Gastrocnemius medialis (tissue), 4 donors: ENCODE measurements around the gene GDI1. TPM values are rescaled to one million over a fixed set of nuclear protein-coding genes. Genes with fewer than 3 reads are reported as not detected.

Source experiments
- ATAC-seq, 2 donors: fragments of 150-250 bp; one replicate each; pipeline ENCODE4 v1.9.1; 2016
- DNase-seq, 2 donors: peaks; one replicate each; pipeline ENCODE4 v3.0.0-alpha.2; 2019
- H3K27ac ChIP-seq, 4 donors: fragments of 200-600 bp; sonication (generic); 1 replicate in 1 of 4; 2 replicates in 3 of 4; pipeline ENCODE4 v1.5.1; 2016 to 2018; ENCODE audit warnings: mild to moderate bottlenecking in 2 of 4, moderate library complexity in 1 of 4
- H3K27me3 ChIP-seq, 3 donors: fragments of 200-600 bp; sonication (generic) in 2 of 3; 1 replicate in 1 of 3; 2 replicates in 2 of 3; pipeline versions ENCODE4 v1.5.1 to v1.6.0; 2016 to 2019; ENCODE audit warnings: mild to moderate bottlenecking in 1 of 3, moderate library complexity in 1 of 3
- H3K36me3 ChIP-seq, 2 donors: fragments of 200-600 bp; sonication (generic) in 1 of 2; one replicate each; pipeline ENCODE4 v1.5.1; 2017 to 2018
- H3K4me1 ChIP-seq, 2 donors: fragments of 200-600 bp; sonication (generic) in 1 of 2; one replicate each; pipeline ENCODE4 v1.5.1; 2016 to 2017; ENCODE audit warnings: mild to moderate bottlenecking in 2 of 2
- H3K4me3 ChIP-seq, 4 donors: fragments of 200-600 bp; sonication (generic) in 3 of 4; 1 replicate in 1 of 4; 2 replicates in 3 of 4; pipeline ENCODE4 v1.5.1; 2016 to 2019; ENCODE audit warnings: mild to moderate bottlenecking in 2 of 4
- H3K9me3 ChIP-seq, 3 donors: fragments of 200-600 bp; sonication (generic) in 2 of 3; 1 replicate in 1 of 3; 2 replicates in 2 of 3; pipeline ENCODE4 v1.5.1; 2016 to 2019
- CTCF ChIP-seq, 5 experiments: fragments of 450-650 bp in 3 of 5; fragments of 200-600 bp in 2 of 5; sonication (generic) in 2 of 5; IDR thresholded peaks in 4 of 5; conservative IDR thresholded peaks in 1 of 5; 1 replicate in 4 of 5; 2 replicates in 1 of 5; pipeline ENCODE4 v1.5.1; 2016 to 2019; ENCODE audit warnings: antibody characterized with exemption in 5 of 5, mild to moderate bottlenecking in 3 of 5, moderate library complexity in 3 of 5
- POLR2A ChIP-seq, 2 donors: fragments of 450-650 bp; IDR thresholded peaks; one replicate each; pipeline ENCODE4 v1.6.1; 2017; ENCODE audit warnings: antibody characterized with exemption in 2 of 2, mild to moderate bottlenecking in 2 of 2, moderate library complexity in 2 of 2
- in situ Hi-C, 4 donors: fragments of 200-750 bp; cut with MboI; loops; one replicate each; pipeline versions ENCODE4 v1.15.0 to v1.8.0; 2017; ENCODE audit warnings: low sequenced_read_pairs in 4 of 4
- intact Hi-C: fragments of 100-400 bp; cut with DNase I; formaldehyde crosslinking; loops from one replicate; pipeline ENCODE4 v1.15.1; 2023; ENCODE audit warnings: low total_unique reads
- total RNA-seq, 4 donors: library from RNA; depleted of rRNA; stranded (reverse); fragments of >200 nt; gene quantifications; one replicate each; pipeline versions ENCODE4 v1.1.0 to v1.2.3, GENCODE V29; 2016

GDI1 gene
- total RNA-seq, 4 donors from 2014 or later: 19.8 to 54.5 (median 39.0) TPM

GRCh38 chrX:154435171-154435733 lies 1.7 kb upstream of the GDI1 start:
- intact Hi-C loops (loop anchor here (5.0 kb wide), 1 partner anchor 38 kb away; the partner anchor contains the start of gene RPL10), in situ Hi-C loops (no loop called here)
- no peak for ATAC-seq
- no peak overlapping the region for H3K27ac ChIP-seq
- H3K36me3 ChIP-seq: peaks cover 0 to 5% of the 10 kb centered on the region in 2 donors
- no peak for TF ChIP-seq CTCF (IDR thresholded peaks at IDR 0.05 in 4 of 5, conservative IDR thresholded peaks at IDR 0.05 in 1 of 5)
- TF ChIP-seq POLR2A (IDR thresholded peaks at IDR 0.05): no peak
- no peaks in the 10 kb centered on the region for H3K27me3 ChIP-seq
- H3K4me3 ChIP-seq: no peak overlapping the region
- no peaks in the 10 kb centered on the region for H3K9me3 ChIP-seq
- H3K4me1 ChIP-seq: peaks cover 0 to 5% of the 10 kb centered on the region in 2 donors
- DNase-seq: no peak

- intact Hi-C loops (loop anchor here (2.0 to 5.0 kb wide), 3 partner anchors 26 to 54 kb away; partner anchors contain the start of genes RPL10, SLC10A3 and TAFAZZIN), in situ Hi-C loops (no loop called here)
- no peaks in the 10 kb centered on the region for H3K9me3 ChIP-seq
- TF ChIP-seq CTCF (IDR thresholded peaks at IDR 0.05 in 4 of 5, conservative IDR thresholded peaks at IDR 0.05 in 1 of 5) (no peak), POLR2A (IDR thresholded peaks at IDR 0.05) (no peak)
- peak overlapping the region; percentile 38 to 84 (median 66) for H3K4me3 ChIP-seq
- no peaks in the 10 kb centered on the region for H3K27me3 ChIP-seq
- DNase-seq (no peak), ATAC-seq (peak; percentile 58 to 66)
- H3K36me3 ChIP-seq: peaks cover 0 to 14% of the 10 kb centered on the region in 2 donors
- H3K4me1 ChIP-seq: peaks cover 0 to 5% of the 10 kb centered on the region in 2 donors
- peak overlapping the region; percentile 79 to 88 (median 82) for H3K27ac ChIP-seq
Observed at GRCh38 chrX:154436374-154436982, 476 bp upstream of the GDI1 start.

DNA sequence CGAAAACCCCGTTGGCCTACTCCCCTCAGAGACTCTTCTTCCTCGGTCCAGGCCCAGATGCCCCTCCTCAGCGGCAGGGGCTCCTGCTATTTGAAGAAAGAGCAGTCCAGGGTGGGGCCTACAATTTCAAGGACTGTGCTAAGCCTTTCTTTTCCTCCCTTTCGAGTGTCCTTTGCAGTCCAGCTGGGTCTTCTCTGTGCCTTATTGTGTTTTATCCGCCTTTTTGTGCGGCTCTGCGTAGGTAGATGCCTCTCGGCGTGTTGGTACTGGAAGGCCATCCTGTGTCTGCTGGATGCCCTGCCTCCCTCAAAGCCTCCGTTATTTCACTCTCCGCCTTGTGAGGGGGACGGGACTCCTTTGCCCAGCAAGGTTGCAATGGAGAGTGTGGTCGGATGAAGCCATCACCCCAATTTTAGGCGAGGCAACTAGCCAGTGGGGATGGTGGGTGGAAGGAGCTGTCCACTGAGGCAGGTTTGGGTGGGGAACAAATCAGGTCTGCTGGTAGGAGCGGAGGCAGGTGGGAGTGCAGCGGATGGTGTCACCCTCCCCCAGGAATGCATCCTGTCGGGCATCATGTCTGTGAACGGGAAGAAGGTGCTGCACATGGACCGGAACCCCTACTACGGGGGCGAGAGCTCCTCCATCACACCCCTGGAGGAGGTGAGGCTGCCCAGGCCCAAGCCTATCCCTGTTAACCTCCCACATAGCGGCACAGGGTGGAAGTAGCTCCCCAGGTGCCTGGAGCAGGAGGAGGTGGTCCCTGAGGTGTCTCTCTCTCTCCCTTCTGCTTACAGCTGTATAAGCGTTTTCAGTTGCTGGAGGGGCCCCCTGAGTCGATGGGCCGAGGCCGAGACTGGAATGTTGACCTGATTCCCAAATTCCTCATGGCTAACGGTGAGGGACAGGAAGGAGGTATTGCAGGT lies 1.3 kb downstream of the GDI1 start:
- Histone ChIP-seq H3K27ac (peak overlapping the region; percentile 79 to 88 (median 82)), H3K4me1 (peaks cover 0 to 5% of the 10 kb centered on the region in 2 donors), H3K36me3 (peaks cover 0 to 17% of the 10 kb centered on the region in 2 donors), H3K9me3 (no peaks in the 10 kb centered on the region), H3K27me3 (no peaks in the 10 kb centered on the region), H3K4me3 (peak overlapping the region; percentile 64 to 84 (median 66))
- intact Hi-C loops (loop anchor here (2.0 to 5.0 kb wide), 3 partner anchors 27 to 53 kb away; partner anchors contain the start of genes RPL10, SLC10A3 and TAFAZZIN), in situ Hi-C loops (no loop called here)
- no peak for DNase-seq
- ATAC-seq: no peak
- TF ChIP-seq CTCF (IDR thresholded peaks at IDR 0.05 in 4 of 5, conservative IDR thresholded peaks at IDR 0.05 in 1 of 5) (no peak), POLR2A (IDR thresholded peaks at IDR 0.05) (no peak)

DNA sequence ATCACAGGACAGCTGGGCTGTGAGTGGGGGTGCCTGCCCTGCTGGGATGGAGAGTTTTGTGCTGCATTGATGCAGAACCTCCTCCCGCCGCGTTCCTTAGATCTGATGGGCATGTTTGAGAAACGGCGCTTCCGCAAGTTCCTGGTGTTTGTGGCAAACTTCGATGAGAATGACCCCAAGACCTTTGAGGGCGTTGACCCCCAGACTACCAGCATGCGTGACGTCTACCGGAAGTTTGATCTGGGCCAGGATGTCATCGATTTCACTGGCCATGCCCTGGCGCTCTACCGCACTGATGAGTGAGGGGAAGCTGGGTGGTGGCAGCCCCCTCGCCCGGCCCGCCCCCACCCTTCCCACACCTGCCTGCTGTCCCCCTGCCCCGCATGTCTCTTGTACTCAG lies 2.9 kb downstream of the GDI1 start:
- intact Hi-C loops: loop anchor here (5.0 kb wide), 1 partner anchor 43 kb away; the partner anchor contains the start of gene RPL10
- peaks cover 0 to 14% of the 10 kb centered on the region in 2 donors for H3K36me3 ChIP-seq
- in situ Hi-C loops: no loop called here

More for the DNA sequence above, 2.9 kb downstream of the GDI1 start:
- Histone ChIP-seq H3K27me3 (no peaks in the 10 kb centered on the region), H3K4me1 (peaks cover under 1 to 7% of the 10 kb centered on the region in 2 donors), H3K4me3 (no peak overlapping the region), H3K9me3 (no peaks in the 10 kb centered on the region), H3K27ac (no peak overlapping the region)
- ATAC-seq: no peak
- TF ChIP-seq POLR2A (IDR thresholded peaks at IDR 0.05) (no peak), CTCF (IDR thresholded peaks at IDR 0.05 in 4 of 5, conservative IDR thresholded peaks at IDR 0.05 in 1 of 5) (no peak)
- DNase-seq: no peak
